HepG2 (cell line): Measurements from ENCODE around the gene VSIG2. TPM values are rescaled to one million over a fixed set of nuclear protein-coding genes. Genes with fewer than 3 reads are reported as not detected.
A peak's percentile ranks its signal among the peaks of the same experiment; 100 is the strongest.

ENCODE experiments used
- ATAC-seq: fragments of 200-7000 bp; cut with Tn5 transposase; 3 replicates; pipeline ENCODE4 v1.9.1; 2020; ENCODE audit warnings: mild to moderate bottlenecking, moderate library complexity
- BruUV-seq: library from RNA; stranded (reverse); fragments of 400-500 nt; replicated peaks from 2 replicates; lab custom pipeline; 2021; lab: Mats Ljungman, UMichigan
- CTCF ChIA-PET: fragments of 300-600 bp; formaldehyde crosslinking; extraction: SDS; loops from one replicate; lab custom pipeline; 2021; ENCODE audit warnings: low total read pairs, inconsistent platforms, low intra/inter-chr PET ratio; lab: Yijun Ruan, JAX
- POLR2A ChIA-PET: fragments of 350-600 bp; sonication (Branson Sonifier 250); formaldehyde crosslinking; loops from one replicate; lab custom pipeline; 2020; ENCODE audit warnings: antibody characterized with exemption, inconsistent platforms; lab: Yijun Ruan, JAX
- DNase-seq: peaks from one replicate; pipeline ENCODE4 v3.0.0-alpha.2; 2015; ENCODE audit warnings: low spot score
- FAIRE-seq: peaks from 3 replicates; lab custom pipeline; 2011; peaks lifted over from hg19 to GRCh38; lab: Jason Lieb, UNC
- H2AFZ ChIP-seq: one replicate; pipeline ENCODE4 v1.6.1; 2011; ENCODE audit warnings: low read length, inconsistent platforms
- H3K27ac ChIP-seq: fragments of 300-600 bp; 3 replicates; pipeline ENCODE4 v1.8.0; 2011; ENCODE audit warnings: mixed run types, mild to moderate bottlenecking, mixed read lengths, low read length, inconsistent platforms; ENCODE audit not compliant: insufficient read depth; ENCODE audit errors: extremely low read length
- H3K27me3 ChIP-seq, 2 experiments: fragments of 200-600 bp in 1 of 2; 2 replicates in 1 of 2; 3 replicates in 1 of 2; pipeline versions ENCODE4 v1.6.0 to v1.8.0; 2011; ENCODE audit warnings: low read length in 2 of 2, mild to moderate bottlenecking in 2 of 2, moderate library complexity in 2 of 2, inconsistent platforms in 1 of 2; ENCODE audit not compliant: insufficient read depth in 2 of 2, control insufficient read depth in 1 of 2
- H3K36me3 ChIP-seq, 2 experiments: fragments of 200-600 bp in 1 of 2; replicated peaks in 1 of 2; 2 replicates in 1 of 2; 3 replicates in 1 of 2; pipeline versions ENCODE4 v1.5.1 to v1.8.0; 2011; ENCODE audit warnings: low read length in 2 of 2, inconsistent platforms in 1 of 2; ENCODE audit not compliant: insufficient read depth in 2 of 2, control insufficient read depth in 1 of 2
- H3K4me1 ChIP-seq: 2 replicates; pipeline ENCODE4 v1.5.1; 2012; ENCODE audit warnings: low read length, inconsistent platforms; ENCODE audit not compliant: insufficient read depth
- H3K4me2 ChIP-seq: 2 replicates; pipeline ENCODE4 v1.6.0; 2011; ENCODE audit warnings: low read depth, low read length, inconsistent platforms
- H3K4me3 ChIP-seq, 3 experiments: fragments of 200-600 bp in 1 of 3; sonication (generic), shearing (Covaris generic) in 1 of 3; replicated peaks in 1 of 3; 2 replicates each; pipeline ENCODE4 v1.5.1; 2011 to 2016; ENCODE audit warnings: low read length in 3 of 3, inconsistent platforms in 2 of 3, low read depth in 2 of 3, mild to moderate bottlenecking in 2 of 3, control low read depth in 1 of 3, mixed read lengths in 1 of 3; ENCODE audit not compliant: insufficient read depth in 1 of 3
- H3K79me2 ChIP-seq: one replicate; pipeline ENCODE4 v1.6.1; 2011; ENCODE audit warnings: low read length, inconsistent platforms; ENCODE audit not compliant: insufficient read depth
- H3K9ac ChIP-seq: 2 replicates; pipeline ENCODE4 v1.6.0; 2011; ENCODE audit warnings: mild to moderate bottlenecking, low read depth, low read length, inconsistent platforms; ENCODE audit not compliant: insufficient read depth
- H3K9me3 ChIP-seq: 2 replicates; pipeline ENCODE4 v1.5.1; 2012; ENCODE audit warnings: mild to moderate bottlenecking, low read length
- H4K20me1 ChIP-seq: 2 replicates; pipeline ENCODE4 v1.6.0; 2011; ENCODE audit warnings: inconsistent platforms, mild to moderate bottlenecking, low read length, moderate library complexity; ENCODE audit not compliant: insufficient read depth
- PAWR ChIP-seq: sonication (generic); formaldehyde crosslinking; IDR thresholded peaks from 2 replicates; pipeline ENCODE4 v1.4.0; 2020; ENCODE audit warnings: missing genetic modification reagents, mild to moderate bottlenecking, borderline replicate concordance
- XRCC5 ChIP-seq: fragments of 200-400 bp; formaldehyde crosslinking; optimal IDR thresholded peaks from 2 replicates; pipeline ENCODE3; 2017; ENCODE audit warnings: mild to moderate bottlenecking, low read length
- ZNF747 ChIP-seq: sonication (generic); formaldehyde crosslinking; IDR thresholded peaks from 2 replicates; pipeline ENCODE4 v1.8.1; 2023; ENCODE audit warnings: missing genetic modification reagents, mild to moderate bottlenecking, borderline replicate concordance
- WGBS: methylation state at CpG from one replicate; pipeline ENCODE4 v1.1.6; 2017; ENCODE audit warnings: low lambda C conversion rate; 5-methylcytosine and 5-hydroxymethylcytosine counted together
- in situ Hi-C: cut with HindIII; loops from 2 replicates; pipeline ENCODE4 v1.10.0; 2017; ENCODE audit warnings: low pct_unique_long_range_greater_than_20kb; ENCODE audit not compliant: extremely low pct_ligation_motif_present
- intact Hi-C: fragments of 100-400 bp; cut with micrococcal nuclease; formaldehyde crosslinking; loops from one replicate; pipeline ENCODE4 v1.10.0; 2022; ENCODE audit not compliant: unreplicated experiment
- polyA plus RNA-seq, 8 experiments: library from polyadenylated mRNA; depleted of rRNA in 3 of 8; stranded (reverse) in 7 of 8; unstranded in 1 of 8; fragments of >200 nt; fragmentation: Illumina TruSeq in 4 of 8; extraction: Trizol in 4 of 8; gene quantifications; 2 replicates each; pipeline versions ENCODE4 v1.2.1 to v1.2.3, GENCODE V29; 2011 to 2016; ENCODE audit warnings: low read depth in 4 of 8, missing spikeins in 1 of 8, mixed read lengths in 1 of 8; ENCODE audit not compliant: insufficient read depth in 1 of 8
- total RNA-seq, 5 experiments: library from RNA; depleted of rRNA; stranded (reverse); fragments of >200 nt; fragmentation: Illumina TruSeq; extraction: Trizol; gene quantifications; 2 replicates each; pipeline ENCODE4 v1.2.3, GENCODE V29; 2016; ENCODE audit warnings: low read depth in 1 of 5
- TF ChIP-seq, protein P1 (sequence below): sonication (generic); formaldehyde crosslinking; IDR thresholded peaks from one replicate; pipeline ENCODE4 v1.5.1; 2020; ENCODE audit warnings: mild to moderate bottlenecking, missing genetic modification reagents; ENCODE audit errors: not compliant biosample characterization
- TF ChIP-seq, protein P2 (sequence below): sonication (generic); formaldehyde crosslinking; IDR thresholded peaks from 2 replicates; pipeline ENCODE4 v1.5.0; 2020; ENCODE audit warnings: mild to moderate bottlenecking, low read depth, missing genetic modification reagents, borderline replicate concordance
- TF ChIP-seq, protein P3 (sequence below), 2 experiments: sonication (generic) in 1 of 2; formaldehyde crosslinking in 1 of 2; IDR thresholded peaks; 2 replicates each; pipeline versions ENCODE4 v1.4.0 to v1.6.1; 2018 to 2020; ENCODE audit warnings: missing genetic modification reagents in 2 of 2, borderline replicate concordance in 1 of 2, low read depth in 1 of 2, mild to moderate bottlenecking in 1 of 2, missing biosample characterization in 1 of 2

The VSIG2 gene
- total and polyA plus RNA-seq, 2 of the 13 experiments (the other 11 are each of a cell fraction or from before 2014, with no cell fraction given) = 0.80 to 2.7 TPM

DNA sequence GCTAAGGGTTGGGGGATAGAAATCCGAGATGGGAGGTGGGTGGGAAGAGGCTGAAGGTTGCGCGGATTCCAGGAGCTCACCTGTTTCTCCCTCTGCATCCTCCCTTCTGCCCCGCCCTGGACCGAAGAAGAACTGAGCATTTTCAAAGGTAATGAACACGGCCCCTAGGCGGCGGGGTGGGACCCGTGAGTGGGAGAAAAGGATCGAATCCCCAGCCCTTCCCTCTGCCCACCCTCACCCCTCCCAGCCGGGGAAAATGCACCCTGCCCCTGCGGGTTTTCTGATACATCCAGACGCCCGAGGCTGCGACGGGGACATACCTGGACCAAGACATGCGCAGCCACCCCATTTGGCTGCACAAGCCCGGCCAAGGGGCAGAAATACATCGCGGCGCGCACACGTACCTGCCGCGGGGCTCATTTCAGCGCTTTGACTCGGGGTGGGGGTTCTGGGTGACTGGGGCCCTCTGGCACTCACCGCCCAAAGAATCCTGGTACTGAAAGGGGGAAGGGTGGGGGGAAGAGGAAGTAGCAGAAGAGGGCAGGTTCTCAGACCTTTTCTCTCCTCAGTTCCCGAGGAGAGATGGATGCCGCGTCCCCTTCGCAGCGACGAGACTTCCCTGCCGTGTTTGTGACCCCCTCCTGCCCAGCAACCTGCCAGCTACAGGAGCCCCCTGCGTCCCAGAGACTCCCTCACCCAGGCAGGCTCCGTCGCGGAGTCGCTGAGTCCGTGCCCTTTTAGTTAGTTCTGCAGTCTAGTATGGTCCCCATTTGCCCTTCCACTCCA is 6.0 kb downstream of the VSIG2 start:
- Histone ChIP-seq H3K4me2 (peak overlapping the region; percentile 100), H3K9me3 (no peaks in the 10 kb centered on the region)
- TF ChIP-seq, protein P1, sequence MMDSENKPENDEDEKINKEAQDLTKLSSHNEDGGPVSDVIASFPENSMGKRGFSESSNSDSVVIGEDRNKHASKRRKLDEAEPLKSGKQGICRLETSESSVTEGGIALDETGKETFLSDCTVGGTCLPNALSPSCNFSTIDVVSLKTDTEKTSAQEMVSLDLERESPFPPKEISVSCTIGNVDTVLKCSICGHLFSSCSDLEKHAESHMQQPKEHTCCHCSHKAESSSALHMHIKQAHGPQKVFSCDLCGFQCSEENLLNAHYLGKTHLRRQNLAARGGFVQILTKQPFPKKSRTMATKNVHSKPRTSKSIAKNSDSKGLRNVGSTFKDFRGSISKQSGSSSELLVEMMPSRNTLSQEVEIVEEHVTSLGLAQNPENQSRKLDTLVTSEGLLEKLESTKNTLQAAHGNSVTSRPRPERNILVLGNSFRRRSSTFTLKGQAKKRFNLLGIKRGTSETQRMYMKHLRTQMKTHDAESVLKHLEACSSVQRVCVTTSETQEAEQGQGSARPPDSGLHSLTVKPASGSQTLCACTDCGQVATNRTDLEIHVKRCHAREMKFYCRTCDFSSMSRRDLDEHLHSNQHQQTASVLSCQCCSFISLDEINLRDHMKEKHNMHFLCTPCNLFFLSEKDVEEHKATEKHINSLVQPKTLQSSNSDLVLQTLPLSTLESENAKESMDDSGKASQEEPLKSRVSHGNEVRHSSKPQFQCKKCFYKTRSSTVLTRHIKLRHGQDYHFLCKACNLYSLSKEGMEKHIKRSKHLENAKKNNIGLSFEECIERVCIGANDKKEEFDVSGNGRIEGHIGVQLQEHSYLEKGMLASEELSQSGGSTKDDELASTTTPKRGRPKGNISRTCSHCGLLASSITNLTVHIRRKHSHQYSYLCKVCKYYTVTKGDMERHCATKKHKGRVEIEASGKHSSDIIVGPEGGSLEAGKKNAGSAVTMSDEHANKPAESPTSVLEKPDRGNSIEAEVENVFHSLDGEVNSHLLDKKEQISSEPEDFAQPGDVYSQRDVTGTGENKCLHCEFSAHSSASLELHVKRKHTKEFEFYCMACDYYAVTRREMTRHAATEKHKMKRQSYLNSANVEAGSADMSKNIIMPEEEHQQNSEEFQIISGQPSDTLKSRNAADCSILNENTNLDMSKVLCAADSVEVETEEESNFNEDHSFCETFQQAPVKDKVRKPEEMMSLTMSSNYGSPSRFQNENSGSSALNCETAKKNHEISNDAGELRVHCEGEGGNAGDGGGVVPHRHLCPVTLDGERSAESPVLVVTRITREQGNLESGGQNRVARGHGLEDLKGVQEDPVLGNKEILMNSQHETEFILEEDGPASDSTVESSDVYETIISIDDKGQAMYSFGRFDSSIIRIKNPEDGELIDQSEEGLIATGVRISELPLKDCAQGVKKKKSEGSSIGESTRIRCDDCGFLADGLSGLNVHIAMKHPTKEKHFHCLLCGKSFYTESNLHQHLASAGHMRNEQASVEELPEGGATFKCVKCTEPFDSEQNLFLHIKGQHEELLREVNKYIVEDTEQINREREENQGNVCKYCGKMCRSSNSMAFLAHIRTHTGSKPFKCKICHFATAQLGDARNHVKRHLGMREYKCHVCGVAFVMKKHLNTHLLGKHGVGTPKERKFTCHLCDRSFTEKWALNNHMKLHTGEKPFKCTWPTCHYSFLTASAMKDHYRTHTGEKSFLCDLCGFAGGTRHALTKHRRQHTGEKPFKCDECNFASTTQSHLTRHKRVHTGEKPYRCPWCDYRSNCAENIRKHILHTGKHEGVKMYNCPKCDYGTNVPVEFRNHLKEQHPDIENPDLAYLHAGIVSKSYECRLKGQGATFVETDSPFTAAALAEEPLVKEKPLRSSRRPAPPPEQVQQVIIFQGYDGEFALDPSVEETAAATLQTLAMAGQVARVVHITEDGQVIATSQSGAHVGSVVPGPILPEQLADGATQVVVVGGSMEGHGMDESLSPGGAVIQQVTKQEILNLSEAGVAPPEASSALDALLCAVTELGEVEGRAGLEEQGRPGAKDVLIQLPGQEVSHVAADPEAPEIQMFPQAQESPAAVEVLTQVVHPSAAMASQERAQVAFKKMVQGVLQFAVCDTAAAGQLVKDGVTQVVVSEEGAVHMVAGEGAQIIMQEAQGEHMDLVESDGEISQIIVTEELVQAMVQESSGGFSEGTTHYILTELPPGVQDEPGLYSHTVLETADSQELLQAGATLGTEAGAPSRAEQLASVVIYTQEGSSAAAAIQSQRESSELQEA = peak; percentile 16
- TF ChIP-seq XRCC5 (peak; percentile 46), ZNF747 (CRISPR knock-in tag) (peak; percentile 33; the same call in 1 of the 2 replicates), PAWR (CRISPR knock-in tag) (0 out of 2 replicates have a peak, but pooled peaks have one; percentile 68)
- TF ChIP-seq, protein P2, sequence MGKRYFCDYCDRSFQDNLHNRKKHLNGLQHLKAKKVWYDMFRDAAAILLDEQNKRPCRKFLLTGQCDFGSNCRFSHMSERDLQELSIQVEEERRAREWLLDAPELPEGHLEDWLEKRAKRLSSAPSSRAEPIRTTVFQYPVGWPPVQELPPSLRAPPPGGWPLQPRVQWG = no peak
- TF ChIP-seq, protein P3, sequence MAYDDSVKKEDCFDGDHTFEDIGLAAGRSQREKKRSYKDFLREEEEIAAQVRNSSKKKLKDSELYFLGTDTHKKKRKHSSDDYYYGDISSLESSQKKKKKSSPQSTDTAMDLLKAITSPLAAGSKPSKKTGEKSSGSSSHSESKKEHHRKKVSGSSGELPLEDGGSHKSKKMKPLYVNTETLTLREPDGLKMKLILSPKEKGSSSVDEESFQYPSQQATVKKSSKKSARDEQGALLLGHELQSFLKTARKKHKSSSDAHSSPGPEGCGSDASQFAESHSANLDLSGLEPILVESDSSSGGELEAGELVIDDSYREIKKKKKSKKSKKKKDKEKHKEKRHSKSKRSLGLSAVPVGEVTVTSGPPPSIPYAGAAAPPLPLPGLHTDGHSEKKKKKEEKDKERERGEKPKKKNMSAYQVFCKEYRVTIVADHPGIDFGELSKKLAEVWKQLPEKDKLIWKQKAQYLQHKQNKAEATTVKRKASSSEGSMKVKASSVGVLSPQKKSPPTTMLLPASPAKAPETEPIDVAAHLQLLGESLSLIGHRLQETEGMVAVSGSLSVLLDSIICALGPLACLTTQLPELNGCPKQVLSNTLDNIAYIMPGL (CRISPR knock-in tag; IDR thresholded peaks at IDR 0.05; ENCODE audit: borderline replicate concordance in 1 of 2, low read depth in 1 of 2) = no peak; a peak in 1 of 4 replicates

More for the DNA sequence above, 6.0 kb downstream of the VSIG2 start:
- Histone ChIP-seq H3K4me3 (peak overlapping the region; percentile 70 to 86 (median 78)), H3K27ac (peak overlapping the region; percentile 51), H3K4me1 (peaks cover 38% of the 10 kb centered on the region), H4K20me1 (no peaks in the 10 kb centered on the region), H3K79me2 (no peaks in the 10 kb centered on the region), H3K9ac (peak overlapping the region; percentile 59), H2AFZ (peak overlapping the region; percentile 80), H3K27me3 (peaks cover 0 to 71% of the 10 kb centered on the region in 2 experiments; a peak in 3 of 5 replicates), H3K36me3 (no peaks in the 10 kb centered on the region)
- DNase-seq (no peak), FAIRE-seq (no peak), ATAC-seq (peak; percentile 34)
- in situ Hi-C loops = no loop called here
- ChIA-PET CTCF (interaction anchor here (0.7 to 2.3 kb wide), 4 partner anchors 17 to 91 kb away, joined by 3 to 8 read pairs (median 3); partner anchors contain the start of gene MSANTD2), POLR2A (interaction anchor here (0.6 to 4.7 kb wide), 17 partner anchors 8 to 1142 kb away, joined by 3 to 48 read pairs (median 5); partner anchors contain the start of genes ESAM, MSANTD2, SIAE and SPA17)
- BruUV-seq = no TSS peak
- WGBS = 13% methylated on average over 31 of the region's 41 CpGs
- intact Hi-C loops = loop anchor here (2.0 to 10.0 kb wide), 3 partner anchors 17 to 73 kb away; partner anchors contain the start of genes ESAM, SIAE and SPA17
